ENCODE results near the gene SLC17A5.
"Not testable (repeated sequence)": the region's sequence is repeated elsewhere in the genome, so short reads cannot be mapped to it uniquely, and the experiment has no call there.

SLC17A5 gene

GRCh38 chr6:73565767-73566485, 87.9 kb downstream of the SLC17A5 start:
- DNase-seq (ENCODE audit: low spot score), result peak; percentile 27

- no peak for DNase-seq (ENCODE audit: low spot score)
These were observed 89.0 kb downstream of the SLC17A5 start for GRCh38 chr6:73564578-73565345.

- no peak for DNase-seq (ENCODE audit: low spot score)
These were observed 91.2 kb downstream of the SLC17A5 start for GRCh38 chr6:73562558-73562957.

- DNase-seq (ENCODE audit: low spot score), result no peak
These were observed 92.9 kb downstream of the SLC17A5 start for GRCh38 chr6:73560853-73561407.

- no peak for DNase-seq (ENCODE audit: low spot score)
These were observed 93.5 kb downstream of the SLC17A5 start for GRCh38 chr6:73560182-73560732.

- DNase-seq (ENCODE audit: low spot score), result not testable (repeated sequence)
These were observed 94.4 kb downstream of the SLC17A5 start for GRCh38 chr6:73559399-73559794.

- no peak for DNase-seq (ENCODE audit: low spot score)
These were observed 95.0 kb downstream of the SLC17A5 start for GRCh38 chr6:73558624-73559398.

GRCh38 chr6:73556836-73557235, 97.0 kb downstream of the SLC17A5 start:
- peak; percentile 82 for DNase-seq (ENCODE audit: low spot score)

GRCh38 chr6:73555380-73555949, 98.3 kb downstream of the SLC17A5 start:
- DNase-seq (ENCODE audit: low spot score), result not testable (repeated sequence)

GRCh38 chr6:73551115-73551514, 102.7 kb downstream of the SLC17A5 start:
- DNase-seq (ENCODE audit: low spot score), result not testable (repeated sequence)

- no peak for DNase-seq (ENCODE audit: low spot score)
These were observed 105.0 kb downstream of the SLC17A5 start for GRCh38 chr6:73548458-73549446.

GRCh38 chr6:73547036-73547435, 106.8 kb downstream of the SLC17A5 start:
- no peak for DNase-seq (ENCODE audit: low spot score)

All from COLO829 (cell line).